GM19438 (cell line): ENCODE measurements around the gene KRTAP1-4.
"Not testable (repeated sequence)": the region's sequence is repeated elsewhere in the genome, so short reads cannot be mapped to it uniquely, and the experiment has no call there.

Source experiments
- ATAC-seq: cut with Tn5 transposase; IDR thresholded peaks from one replicate; pipeline ENCODE4 v1.9.1; 2021; ENCODE audit warnings: low read depth; ENCODE audit not compliant: unreplicated experiment

The KRTAP1-4 gene

DNA sequence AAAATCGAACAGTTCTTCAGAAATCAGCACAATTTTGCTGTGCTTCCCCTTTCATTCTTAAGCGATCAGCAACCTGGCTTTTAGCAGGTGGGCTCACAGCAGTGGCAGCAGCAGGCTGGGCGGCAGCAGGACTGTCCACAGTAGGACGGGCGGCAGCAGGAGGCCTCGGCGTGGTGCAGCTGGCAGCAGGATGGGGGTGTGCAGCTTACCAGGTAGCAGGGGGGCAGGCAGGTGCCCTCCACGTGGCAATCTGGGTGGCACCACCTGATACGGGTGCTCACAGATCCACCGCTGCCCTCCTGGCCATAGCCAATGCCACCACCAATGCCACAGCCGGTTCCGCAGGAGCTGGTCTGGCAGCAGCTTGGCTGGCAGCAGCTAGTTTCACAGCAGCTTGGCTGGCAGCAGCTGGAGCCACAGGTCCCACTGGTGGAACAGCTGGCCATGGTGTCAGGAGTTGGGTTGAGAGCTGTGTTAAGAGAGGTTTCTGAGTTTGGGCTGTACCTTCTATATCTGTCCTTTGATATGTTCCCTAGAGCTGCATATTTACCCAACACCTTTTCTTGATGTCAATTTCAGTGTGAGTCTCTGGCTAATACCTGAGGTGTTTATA lies at the start of gene KRTAP1-4:
KRTAP1-4 (minus strand) TSS at position 563 of the 613 bp plus-strand sequence; CDS start at position 446, 117 bp downstream.
- no peak for ATAC-seq

DNA sequence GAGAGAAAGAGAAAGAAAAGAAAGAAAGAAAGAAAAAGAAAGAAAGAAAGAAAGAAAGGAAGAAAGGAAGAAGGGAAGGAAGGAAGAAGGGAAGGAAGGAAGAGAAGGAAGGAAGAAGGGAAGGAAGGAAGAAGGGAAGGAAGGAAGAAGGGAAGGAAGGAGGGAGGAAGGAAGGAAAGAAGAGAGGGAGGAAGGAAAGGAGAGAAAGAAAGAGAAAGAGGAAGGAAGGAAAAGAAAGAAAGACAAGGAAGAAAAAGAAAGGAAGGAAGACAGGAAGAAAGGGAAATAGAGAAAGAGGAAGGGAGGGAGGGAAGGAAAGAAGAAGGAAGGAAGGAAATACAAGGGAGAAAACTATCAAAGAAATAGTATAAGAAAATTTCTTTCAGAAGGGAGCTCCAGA lies 46.8 kb upstream of the KRTAP1-4 start:
- no peak for ATAC-seq

- no peak for ATAC-seq
Measured at GRCh38 chr17:41073676-41074075, 43.7 kb upstream of the KRTAP1-4 start.

DNA sequence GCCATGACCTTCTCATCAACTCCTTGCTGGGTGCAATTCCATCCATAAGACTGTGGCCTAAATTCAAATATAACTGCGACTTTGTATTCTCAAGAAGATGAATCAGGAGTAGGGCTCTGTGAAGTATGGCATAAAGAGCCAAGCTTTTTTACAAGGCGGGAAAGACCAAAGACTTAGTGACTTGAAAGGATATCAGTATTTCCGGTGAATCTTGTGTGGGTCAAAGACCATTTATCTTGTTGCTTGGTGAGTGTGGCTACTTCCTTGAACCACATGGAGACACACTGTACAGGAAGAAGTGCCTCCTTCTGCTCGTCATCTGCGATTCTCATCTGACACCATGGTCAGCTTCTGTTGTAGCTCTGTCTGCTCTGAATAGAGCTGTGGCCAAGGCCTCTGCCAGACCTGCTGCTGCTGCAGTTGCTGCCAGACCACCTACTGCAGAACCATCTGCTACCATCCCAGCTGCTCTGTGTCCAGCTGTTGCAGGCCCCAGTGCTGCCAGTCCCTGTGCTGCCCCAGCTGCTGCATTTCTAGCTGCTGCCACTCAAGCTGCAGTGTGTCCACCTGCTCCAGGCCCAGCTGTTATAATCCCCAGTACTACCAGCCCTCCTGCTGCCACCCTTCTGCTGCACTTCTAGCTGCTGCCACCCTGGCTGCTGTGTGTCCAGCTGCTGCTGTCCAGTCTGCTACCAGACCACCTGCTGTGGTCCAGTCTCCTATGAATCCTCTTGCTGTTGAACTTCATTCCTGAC lies 41.8 kb upstream of the KRTAP1-4 start:
- ATAC-seq: no peak

DNA sequence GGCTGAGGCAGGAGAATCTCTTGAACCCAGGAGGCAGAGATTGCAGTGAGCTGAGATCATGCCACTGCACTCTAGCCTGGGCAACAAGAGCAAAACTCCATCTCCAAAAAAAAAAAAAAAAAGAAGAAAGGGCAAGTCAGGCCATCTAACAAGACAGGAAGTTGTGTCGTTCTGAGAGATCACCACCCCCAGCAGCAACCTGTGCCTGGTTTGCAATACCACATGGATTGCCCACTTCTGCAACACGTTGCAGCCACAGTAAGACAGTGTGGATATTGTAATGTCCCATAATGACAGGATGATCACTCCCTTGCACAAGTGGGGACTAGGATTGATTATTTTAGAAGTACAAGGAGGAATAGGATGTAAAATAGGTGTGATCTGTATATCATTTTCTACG lies 39.0 kb upstream of the KRTAP1-4 start:
- no peak for ATAC-seq

GRCh38 chr17:41067281-41067680 lies 37.3 kb upstream of the KRTAP1-4 start:
- no peak for ATAC-seq

DNA sequence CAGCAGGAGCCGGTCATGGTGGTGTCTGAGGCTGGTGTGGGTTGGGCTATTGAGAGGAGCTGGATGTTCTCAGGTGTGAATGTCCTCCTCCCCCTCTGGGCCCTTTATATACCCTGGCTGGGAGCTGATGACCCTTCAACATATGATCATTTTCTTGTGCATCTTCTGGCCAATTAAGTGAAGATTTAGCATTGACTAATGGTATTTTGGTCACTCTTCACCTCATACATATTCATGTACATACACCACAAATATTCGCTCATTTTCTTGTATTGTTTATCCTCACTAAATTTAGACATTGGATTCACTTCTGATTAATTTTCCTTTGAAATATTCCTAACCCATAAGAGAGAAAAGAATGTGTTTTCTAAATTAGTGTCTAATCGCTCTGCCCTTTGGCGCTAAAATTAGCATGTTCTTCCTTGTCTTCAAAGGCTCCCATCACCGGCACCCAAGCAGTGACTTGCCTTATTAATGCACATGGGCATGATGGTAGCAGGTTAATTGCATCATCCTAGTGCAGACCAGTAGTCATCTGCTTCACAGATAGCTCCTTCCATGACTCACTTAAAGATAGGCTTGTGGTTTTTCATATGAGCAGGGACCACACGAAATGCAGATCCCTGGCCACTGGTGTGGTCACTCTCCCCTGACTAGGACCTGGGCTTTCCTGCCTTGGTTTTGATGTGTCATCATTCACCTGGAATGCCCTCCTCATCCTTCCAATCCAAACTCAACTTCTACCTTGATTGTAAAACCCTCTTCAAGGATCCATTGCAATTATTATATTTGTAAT lies 36.0 kb upstream of the KRTAP1-4 start, which contains the start of gene KRTAP2-4:
KRTAP2-4 (minus strand) TSS at position 51 of the 796 bp plus-strand sequence; CDS start at position 17, 34 bp downstream.
- ATAC-seq: no peak

- not testable (repeated sequence) for ATAC-seq
Measured at GRCh38 chr17:41065016-41065689, 35.2 kb upstream of the KRTAP1-4 start.

DNA sequence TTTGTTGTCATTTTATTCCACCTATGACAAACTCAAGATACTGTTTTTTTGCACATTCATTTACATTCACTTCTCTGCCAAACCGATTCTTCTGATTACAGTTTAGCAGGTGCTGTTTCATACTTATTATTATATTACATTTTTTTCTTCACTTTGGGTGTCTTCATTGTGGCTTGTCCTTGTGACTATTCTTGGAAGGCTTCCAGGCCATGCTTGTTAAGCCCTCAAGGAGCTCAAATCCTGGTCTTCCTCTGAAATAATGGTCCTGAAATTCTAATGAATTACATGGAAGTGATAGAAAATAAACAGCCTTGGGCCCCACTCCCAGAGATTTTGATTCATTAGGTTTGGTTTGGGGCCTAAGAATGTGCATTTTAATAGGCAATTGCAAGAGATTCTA lies 34.3 kb upstream of the KRTAP1-4 start:
- ATAC-seq: no peak

- ATAC-seq: no peak
Measured at GRCh38 chr17:41063449-41063848, 33.5 kb upstream of the KRTAP1-4 start.

- ATAC-seq: no peak
Measured at GRCh38 chr17:41061964-41062363, 32.0 kb upstream of the KRTAP1-4 start.

DNA sequence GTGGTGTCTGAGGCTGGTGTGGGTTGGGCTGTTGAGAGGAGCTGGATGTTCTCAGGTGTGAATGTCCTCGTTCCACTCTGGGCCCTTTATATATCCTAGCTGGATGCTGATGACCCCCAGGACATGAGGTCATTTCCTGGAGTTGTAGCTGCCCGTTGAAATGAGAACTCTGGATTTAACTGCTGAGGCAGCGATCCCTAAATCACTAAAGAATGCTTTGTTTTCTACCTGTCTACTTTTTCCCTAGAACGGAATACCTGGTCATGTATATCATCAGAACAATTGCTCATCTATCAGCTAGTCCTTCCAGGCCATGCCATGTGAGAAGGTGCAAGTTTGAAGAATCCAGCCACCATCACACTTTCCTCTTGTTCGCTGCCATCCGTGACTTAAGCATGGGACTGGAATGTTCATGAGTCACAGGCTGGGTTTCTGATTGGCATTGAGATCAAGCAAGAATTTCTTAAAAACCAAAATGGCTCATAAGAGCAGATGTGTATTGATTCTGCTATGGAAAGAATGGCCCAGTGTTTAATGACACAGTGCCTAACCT lies 30.1 kb upstream of the KRTAP1-4 start, which contains the start of gene KRTAP2-3:
KRTAP2-3 (minus strand) TSS at position 63 of the 553 bp plus-strand sequence. CDS start 64 bp downstream, outside the sequence.
- ATAC-seq: no peak

DNA sequence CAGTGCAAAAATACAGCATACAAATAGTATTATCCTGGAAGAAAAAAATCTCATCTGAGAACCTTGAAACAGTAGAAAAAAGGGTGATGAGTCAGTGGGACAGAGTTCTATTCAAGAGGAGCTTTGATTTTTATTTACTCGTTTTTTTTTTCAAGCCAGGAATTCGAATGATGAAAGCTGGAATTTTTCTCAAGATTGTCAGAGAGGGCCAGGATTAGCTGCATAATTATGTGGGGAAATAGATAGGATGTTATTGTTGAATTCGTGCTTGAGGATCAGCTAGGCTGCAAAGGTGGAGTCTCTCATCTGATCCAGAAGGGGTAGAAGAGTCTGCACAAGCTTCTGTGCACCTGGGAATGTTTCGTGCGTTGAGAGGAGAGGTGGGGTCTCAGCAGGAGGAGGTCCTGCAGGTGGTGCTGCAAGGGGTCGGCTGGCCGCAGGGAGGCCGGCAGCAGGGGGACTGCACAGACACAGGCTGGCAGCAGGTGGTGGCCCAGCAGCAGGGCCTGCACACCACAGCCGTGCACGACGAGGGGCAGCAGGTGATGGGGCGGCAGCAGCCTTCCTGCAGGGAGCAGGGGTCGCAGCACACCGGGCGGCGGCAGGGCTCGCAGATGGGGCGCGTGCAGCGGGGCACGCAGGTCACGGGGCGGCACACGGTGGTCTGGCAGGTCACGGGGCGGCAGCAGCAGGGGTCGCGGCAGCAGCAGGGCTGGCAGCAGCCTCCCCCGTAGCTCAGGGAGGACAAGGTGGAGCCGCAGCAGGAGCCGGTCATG lies 29.5 kb upstream of the KRTAP1-4 start:
- not testable (repeated sequence) for ATAC-seq

DNA sequence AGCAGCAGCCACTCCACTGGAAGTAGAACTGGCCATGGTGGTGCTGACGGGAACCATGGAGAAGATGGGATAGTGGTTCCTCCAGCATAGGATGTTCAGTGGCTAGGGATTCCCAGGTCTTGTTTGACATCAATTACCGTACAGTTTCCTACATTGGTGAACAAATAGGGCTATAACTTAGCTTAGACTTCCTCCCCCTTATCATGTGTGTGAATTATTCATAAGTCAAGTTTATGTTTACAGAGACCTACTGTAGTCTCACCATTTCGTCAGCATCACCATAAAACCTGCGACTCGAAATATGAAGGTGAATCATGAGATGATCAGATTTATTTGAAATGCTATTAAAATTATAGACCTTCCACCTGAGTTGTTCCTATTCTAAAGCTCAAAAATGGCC lies 28.7 kb upstream of the KRTAP1-4 start:
- ATAC-seq: no peak

- no peak for ATAC-seq
Measured at GRCh38 chr17:41057547-41057946, 27.6 kb upstream of the KRTAP1-4 start.

- not testable (repeated sequence) for ATAC-seq
Measured at GRCh38 chr17:41055130-41055529, 25.1 kb upstream of the KRTAP1-4 start, which contains the start of gene KRTAP2-2. KRTAP2-2 (minus strand) TSS chr17:41055230; CDS start chr17:41055211, 19 bp downstream.

- not testable (repeated sequence) for ATAC-seq
Measured at GRCh38 chr17:41054556-41054955, 24.6 kb upstream of the KRTAP1-4 start.

DNA sequence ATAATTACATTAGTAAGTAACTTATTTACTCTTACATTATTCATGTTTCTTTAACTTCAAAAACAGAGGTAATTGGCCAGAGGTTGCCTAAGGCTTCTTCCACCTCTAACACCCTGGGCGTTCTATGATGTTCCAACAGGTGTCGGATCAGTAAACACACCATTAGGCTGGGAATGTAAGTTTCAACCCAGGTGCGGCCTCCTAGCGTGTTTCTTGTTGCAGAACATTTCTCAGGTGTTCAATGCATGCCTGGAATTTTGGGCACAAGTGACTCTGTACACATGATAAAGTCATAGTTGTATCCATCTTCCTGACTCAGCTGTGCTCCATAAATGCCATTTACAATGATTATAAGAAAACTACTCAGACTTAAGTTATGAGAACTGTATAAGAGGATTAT lies 24.0 kb upstream of the KRTAP1-4 start:
- no peak for ATAC-seq

DNA sequence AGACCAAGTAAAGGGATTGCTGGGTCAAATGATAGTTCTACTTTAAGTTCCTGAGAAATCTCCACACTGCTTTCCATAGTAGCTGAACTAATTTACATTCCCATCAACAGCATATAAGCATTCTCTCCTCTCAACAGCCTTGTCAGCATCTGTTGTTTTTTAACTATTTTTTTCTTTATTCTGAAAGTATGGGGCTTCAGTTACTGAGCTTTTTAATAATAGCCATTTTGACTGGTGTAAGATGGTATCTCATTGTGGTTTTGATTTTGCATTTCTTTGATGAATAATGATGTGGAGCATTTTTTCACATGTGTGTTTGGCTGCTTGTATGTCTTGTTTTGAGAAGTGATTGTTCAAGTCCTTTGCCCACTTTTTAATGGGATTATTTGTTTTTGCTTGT lies 22.6 kb upstream of the KRTAP1-4 start:
- ATAC-seq: no peak
